OCI-LY7 (cell line): ENCODE data around the gene RIMS1. TPM values are rescaled to one million over a fixed set of nuclear protein-coding genes. Genes with fewer than 3 reads are reported as not detected.
A peak's percentile ranks its signal among the peaks of the same experiment; 100 is the strongest.

Source experiments
- BruUV-seq: library from RNA; stranded (reverse); fragments of 400-500 nt; replicated peaks from 2 replicates; lab custom pipeline; 2021; lab: Mats Ljungman, UMichigan
- CTCF ChIA-PET: fragments of 300-600 bp; sonication (Branson Sonifier 250); formaldehyde crosslinking; loops from one replicate; lab custom pipeline; 2022; ENCODE audit warnings: antibody characterized with exemption; ENCODE audit not compliant: unreplicated experiment; lab: Charles Lee
- POLR2A ChIA-PET: fragments of 300-600 bp; sonication (Branson Sonifier 250); formaldehyde crosslinking; loops from one replicate; lab custom pipeline; 2022; ENCODE audit warnings: antibody characterized with exemption; lab: Charles Lee
- DNase-seq: peaks from one replicate; pipeline ENCODE4 v3.0.0-alpha.2; 2015; ENCODE audit warnings: low spot score
- H2AFZ ChIP-seq: fragments of 200-600 bp; sonication (generic), shearing (Covaris generic); 2 replicates; pipeline ENCODE4 v1.6.1; 2014; ENCODE audit warnings: mild to moderate bottlenecking, antibody characterized with exemption, low read length, moderate library complexity
- H3K27ac ChIP-seq: fragments of 200-600 bp; sonication (generic); 2 replicates; pipeline ENCODE4 v1.5.1; 2014; ENCODE audit warnings: mixed run types, low read depth, mild to moderate bottlenecking, moderate library complexity, low read length, inconsistent platforms; ENCODE audit not compliant: poor library complexity, severe bottlenecking
- H3K36me3 ChIP-seq: fragments of 200-600 bp; sonication (generic); 2 replicates; pipeline ENCODE4 v1.6.1; 2014; ENCODE audit warnings: mild to moderate bottlenecking, antibody characterized with exemption, low read length, moderate library complexity, mixed read lengths; ENCODE audit not compliant: insufficient read depth
- H3K4me1 ChIP-seq: fragments of 200-600 bp; sonication (generic); 2 replicates; pipeline ENCODE4 v1.5.1; 2014; ENCODE audit warnings: mild to moderate bottlenecking, low read length; ENCODE audit not compliant: insufficient read depth, poor library complexity, severe bottlenecking
- H3K4me2 ChIP-seq: fragments of 200-600 bp; sonication (generic); 2 replicates; pipeline ENCODE4 v1.6.1; 2014; ENCODE audit warnings: mild to moderate bottlenecking, low read length
- H3K4me3 ChIP-seq: fragments of 200-600 bp; sonication (generic); 2 replicates; pipeline ENCODE4 v1.5.1; 2014; ENCODE audit warnings: mild to moderate bottlenecking, low read depth, low read length; ENCODE audit not compliant: poor library complexity, severe bottlenecking
- H3K79me2 ChIP-seq: fragments of 200-600 bp; sonication (generic); 2 replicates; pipeline ENCODE4 v1.6.1; 2016; ENCODE audit warnings: low read depth, mild to moderate bottlenecking, low read length, moderate library complexity, mixed read lengths; ENCODE audit not compliant: insufficient read depth
- H3K9me2 ChIP-seq: fragments of 200-600 bp; sonication (generic); 2 replicates; pipeline ENCODE4 v1.6.1; 2016; ENCODE audit warnings: mild to moderate bottlenecking, low read length, mixed read lengths; ENCODE audit not compliant: insufficient read depth
- H3K9me3 ChIP-seq: fragments of 200-600 bp; sonication (generic); 2 replicates; pipeline ENCODE4 v1.6.1; 2014; ENCODE audit warnings: mild to moderate bottlenecking, mixed run types, low read length, mixed read lengths
- H4K20me1 ChIP-seq: fragments of 200-600 bp; sonication (generic); 2 replicates; pipeline ENCODE4 v1.6.1; 2014; ENCODE audit warnings: mild to moderate bottlenecking, antibody characterized with exemption, low read length, moderate library complexity, mixed read lengths; ENCODE audit not compliant: insufficient read depth
- CTCF ChIP-seq: fragments of 200-600 bp; sonication (generic); conservative IDR thresholded peaks from 2 replicates; pipeline ENCODE4 v1.5.1; 2014; ENCODE audit warnings: mild to moderate bottlenecking, antibody characterized with exemption, low read length, moderate library complexity, mixed read lengths
- EZH2phosphoT487 ChIP-seq: fragments of 200-600 bp; sonication (generic); IDR thresholded peaks from 2 replicates; pipeline ENCODE4 v1.6.1; 2018; ENCODE audit warnings: low read depth, borderline replicate concordance, mild to moderate bottlenecking, mixed run types, antibody characterized with exemption, low read length, moderate library complexity, mixed read lengths
- intact Hi-C: fragments of 100-400 bp; cut with micrococcal nuclease; formaldehyde crosslinking; loops from one replicate; pipeline ENCODE4 v1.10.0; 2022; ENCODE audit not compliant: unreplicated experiment
- total RNA-seq, 2 experiments: library from RNA; depleted of rRNA in 1 of 2; stranded (reverse); fragments of >200 nt in 1 of 2; shearing (Covaris generic) in 1 of 2; gene quantifications; 2 replicates each; pipeline ENCODE4 v1.2.3, GENCODE V29; 2014 to 2022

The RIMS1 gene
- total RNA-seq, 2 experiments from 2014 or later, result not detected

DNA sequence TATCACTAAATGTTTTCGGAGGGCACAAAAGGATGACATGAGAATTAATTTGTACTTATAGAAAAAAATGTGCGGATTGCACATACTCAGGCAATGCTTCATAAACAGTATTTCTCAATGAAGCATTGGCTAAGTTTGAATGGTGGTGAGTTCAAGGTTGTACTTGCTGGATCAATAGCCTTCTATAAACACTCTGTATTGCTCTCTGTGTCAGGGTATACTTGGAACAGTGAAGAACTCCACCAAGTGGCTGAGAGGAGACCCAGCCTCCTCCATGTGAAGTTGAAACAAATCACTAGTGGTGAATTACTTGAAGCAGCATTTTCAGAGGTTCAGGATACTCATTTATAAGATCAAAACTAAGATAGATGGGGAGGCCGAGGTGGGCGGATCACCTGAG is 360.6 kb downstream of the RIMS1 start:
- no TSS peak for BruUV-seq
- intact Hi-C loops, result no loop called here
- Histone ChIP-seq H3K4me1 (no peaks in the 10 kb centered on the region), H3K27ac (no peak overlapping the region), H2AFZ (no peak overlapping the region), H3K9me3 (no peaks in the 10 kb centered on the region), H3K36me3 (no peaks in the 10 kb centered on the region), H4K20me1 (no peaks in the 10 kb centered on the region), H3K4me3 (no peak overlapping the region), H3K4me2 (no peak overlapping the region), H3K79me2 (no peaks in the 10 kb centered on the region), H3K9me2 (no peaks in the 10 kb centered on the region)
- CTCF ChIA-PET, result no interaction called here
- POLR2A ChIA-PET, result interaction anchor here (0.7 to 1.3 kb wide), 2 partner anchors 10 to 93 kb away, joined by 3 to 4 read pairs; no protein-coding TSS in a partner anchor
- TF ChIP-seq CTCF, result 0 out of 2 replicates have a peak, but pooled peaks have one; percentile 17
- no peak for TF ChIP-seq EZH2phosphoT487
- DNase-seq, result no peak

- TF ChIP-seq EZH2phosphoT487, result no peak
- TF ChIP-seq CTCF, result no peak
- ChIA-PET CTCF (no interaction called here), POLR2A (no interaction called here)
- no peaks in the 10 kb centered on the region for H3K4me1 ChIP-seq
- H3K9me3 ChIP-seq, result no peaks in the 10 kb centered on the region
- H3K4me3 ChIP-seq, result no peak overlapping the region
- H3K79me2 ChIP-seq, result no peaks in the 10 kb centered on the region
- H3K4me2 ChIP-seq, result no peak overlapping the region
- H2AFZ ChIP-seq, result no peak overlapping the region
- intact Hi-C loops, result no loop called here
- BruUV-seq, result no TSS peak
- no peaks in the 10 kb centered on the region for H4K20me1 ChIP-seq
- no peak overlapping the region for H3K27ac ChIP-seq
- H3K9me2 ChIP-seq, result no peaks in the 10 kb centered on the region
- no peak for DNase-seq
- H3K36me3 ChIP-seq, result no peaks in the 10 kb centered on the region
Measured at GRCh38 chr6:72248621-72249020, 362.3 kb downstream of the RIMS1 start.

GRCh38 chr6:72250664-72251063 is 364.3 kb downstream of the RIMS1 start:
- Histone ChIP-seq H2AFZ (no peak overlapping the region), H4K20me1 (no peaks in the 10 kb centered on the region), H3K4me1 (no peaks in the 10 kb centered on the region), H3K9me2 (no peaks in the 10 kb centered on the region), H3K36me3 (no peaks in the 10 kb centered on the region), H3K4me3 (no peak overlapping the region), H3K4me2 (no peak overlapping the region), H3K27ac (no peak overlapping the region), H3K79me2 (no peaks in the 10 kb centered on the region), H3K9me3 (no peaks in the 10 kb centered on the region)
- no TSS peak for BruUV-seq
- TF ChIP-seq EZH2phosphoT487 (no peak), CTCF (0 out of 2 replicates have a peak, but pooled peaks have one; percentile 9)
- ChIA-PET CTCF (no interaction called here), POLR2A (no interaction called here)
- intact Hi-C loops, result no loop called here
- no peak for DNase-seq
